Fibroblast of the aortic adventitia (primary cell): ENCODE data around the gene SNAPC5. TPM values are rescaled to one million over a fixed set of nuclear protein-coding genes. Genes with fewer than 3 reads are reported as not detected.

ENCODE experiments used
- DNase-seq: peaks from one replicate; pipeline ENCODE4 v3.0.0-alpha.2; 2010; ENCODE audit warnings: low read depth
- H3K4me3 ChIP-seq: 2 replicates; pipeline ENCODE4 v1.5.1; 2011; ENCODE audit warnings: low read depth, mild to moderate bottlenecking, control low read depth, low read length, moderate library complexity
- small RNA-seq: library from RNA; depleted of rRNA; stranded (forward); fragments of <200 nt; gene quantifications from one replicate; pipeline ENCODE3, GENCODE V24; 2012
- total RNA-seq: library from RNA; depleted of rRNA; stranded (reverse); fragments of >200 nt; gene quantifications from 2 replicates; pipeline ENCODE4 v1.2.3, GENCODE V29; 2012; ENCODE audit warnings: low replicate concordance
- TF ChIP-seq, protein P1 (sequence below): IDR thresholded peaks from 2 replicates; pipeline ENCODE4 v1.5.1; 2011; ENCODE audit warnings: mild to moderate bottlenecking, low read length, control low read depth, inconsistent platforms; ENCODE audit not compliant: insufficient read depth

The SNAPC5 gene
- total RNA-seq, 1 donor, result 23.8 TPM

DNA sequence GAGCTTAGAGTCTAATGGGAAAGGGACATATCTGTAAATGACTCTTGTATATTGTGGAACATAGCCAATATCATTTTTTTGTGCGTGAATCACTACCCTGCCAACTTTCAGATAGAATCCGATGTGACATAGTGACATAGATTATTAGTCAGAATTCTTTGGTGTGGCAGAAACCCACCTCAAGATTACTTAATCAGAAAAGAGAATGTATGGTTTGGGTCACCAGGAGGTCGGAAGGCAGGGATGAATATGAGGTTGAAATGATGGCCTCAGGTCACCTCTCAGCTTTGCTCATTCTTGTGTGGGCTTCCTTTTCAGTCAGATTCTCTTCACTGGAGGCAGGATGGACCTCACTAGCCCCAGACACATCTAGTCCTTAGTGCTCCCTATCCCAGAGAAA, 41.4 kb downstream of the SNAPC5 start:
- TF ChIP-seq, protein P1, sequence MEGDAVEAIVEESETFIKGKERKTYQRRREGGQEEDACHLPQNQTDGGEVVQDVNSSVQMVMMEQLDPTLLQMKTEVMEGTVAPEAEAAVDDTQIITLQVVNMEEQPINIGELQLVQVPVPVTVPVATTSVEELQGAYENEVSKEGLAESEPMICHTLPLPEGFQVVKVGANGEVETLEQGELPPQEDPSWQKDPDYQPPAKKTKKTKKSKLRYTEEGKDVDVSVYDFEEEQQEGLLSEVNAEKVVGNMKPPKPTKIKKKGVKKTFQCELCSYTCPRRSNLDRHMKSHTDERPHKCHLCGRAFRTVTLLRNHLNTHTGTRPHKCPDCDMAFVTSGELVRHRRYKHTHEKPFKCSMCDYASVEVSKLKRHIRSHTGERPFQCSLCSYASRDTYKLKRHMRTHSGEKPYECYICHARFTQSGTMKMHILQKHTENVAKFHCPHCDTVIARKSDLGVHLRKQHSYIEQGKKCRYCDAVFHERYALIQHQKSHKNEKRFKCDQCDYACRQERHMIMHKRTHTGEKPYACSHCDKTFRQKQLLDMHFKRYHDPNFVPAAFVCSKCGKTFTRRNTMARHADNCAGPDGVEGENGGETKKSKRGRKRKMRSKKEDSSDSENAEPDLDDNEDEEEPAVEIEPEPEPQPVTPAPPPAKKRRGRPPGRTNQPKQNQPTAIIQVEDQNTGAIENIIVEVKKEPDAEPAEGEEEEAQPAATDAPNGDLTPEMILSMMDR, result no peak
- peak; percentile 20 for DNase-seq
- no peak overlapping the region for H3K4me3 ChIP-seq

DNA sequence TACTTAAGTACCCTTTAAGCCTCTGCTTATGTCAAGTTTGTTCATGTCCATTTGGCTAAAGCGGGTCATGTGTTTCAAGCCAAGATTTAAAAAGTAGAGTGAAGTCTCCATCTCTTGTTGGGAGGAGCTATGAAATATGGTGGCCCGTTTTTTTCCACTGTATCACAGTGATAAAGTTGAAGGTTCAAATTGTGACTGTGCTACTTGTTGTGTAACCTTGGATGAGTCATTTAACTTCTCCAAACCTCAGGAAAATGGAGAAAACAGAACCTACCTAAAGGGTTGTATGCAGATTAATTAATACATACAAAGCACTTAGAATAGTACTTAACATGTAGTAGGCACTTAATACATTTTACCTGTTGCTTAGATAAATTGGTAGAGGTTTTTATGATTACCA, 43.4 kb downstream of the SNAPC5 start:
- DNase-seq, result no peak
- TF ChIP-seq, protein P1, result no peak
- H3K4me3 ChIP-seq, result no peak overlapping the region

DNA sequence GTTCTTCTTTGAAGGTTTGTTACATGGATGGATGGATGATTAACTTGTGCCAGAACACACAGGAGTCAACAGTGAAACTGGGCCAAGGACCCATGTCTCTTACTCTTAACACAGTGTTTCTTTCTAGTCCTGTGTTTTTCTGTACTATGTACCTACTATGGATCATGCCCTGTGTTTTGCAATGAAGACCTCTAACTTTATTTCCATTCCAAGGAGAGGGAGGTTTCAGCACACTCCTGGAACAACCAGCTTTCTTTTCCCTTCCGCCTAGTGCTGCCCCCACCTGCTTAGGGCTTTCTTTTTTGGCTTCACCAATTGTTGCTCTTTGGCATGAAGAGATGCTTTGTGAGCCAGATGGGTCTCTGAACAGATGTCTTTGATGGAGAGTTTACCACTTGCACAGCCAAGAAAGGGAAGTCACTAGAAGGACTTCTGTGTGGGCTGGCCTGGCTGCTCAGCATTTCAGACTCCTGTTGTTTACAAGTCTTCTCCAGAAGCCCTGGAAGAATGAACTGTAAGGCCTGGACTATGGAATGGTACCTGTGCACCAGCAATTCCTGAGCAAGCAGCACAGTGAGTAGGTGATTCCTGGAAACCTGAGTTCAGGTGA, 44.5 kb downstream of the SNAPC5 start:
- DNase-seq, result peak; percentile 22
- TF ChIP-seq, protein P1, result no peak

DNA sequence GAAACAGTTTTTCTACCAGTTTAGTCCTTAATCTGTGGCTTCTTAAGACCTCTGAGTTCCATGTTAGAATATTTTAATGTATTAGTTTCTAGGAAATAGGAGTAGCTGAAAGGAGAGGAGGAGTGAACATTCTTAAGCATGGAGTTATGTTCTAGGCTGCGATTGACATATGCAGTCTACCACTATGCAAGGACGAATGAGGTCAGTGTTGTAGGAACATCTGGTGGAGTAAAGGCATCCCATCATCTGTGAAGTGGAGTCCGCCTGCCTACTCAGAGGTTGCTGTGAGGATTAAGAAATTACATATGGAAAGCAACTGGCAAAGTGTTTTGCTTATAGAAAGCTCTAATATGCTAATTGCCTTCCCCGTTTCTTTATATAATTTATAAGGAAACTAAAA, 45.1 kb downstream of the SNAPC5 start:
- TF ChIP-seq, protein P1, result no peak
- no peak overlapping the region for H3K4me3 ChIP-seq
- DNase-seq, result no peak

More for the DNA sequence above, 44.5 kb downstream of the SNAPC5 start:
- H3K4me3 ChIP-seq, result no peak overlapping the region

Small RNAs within 50 kb of the gene (small RNA-seq; reads per million reads assigned to genes)
- gene MIR4512, result not detected
- not detected for gene RF01159
- gene SNORD16, result not detected
- gene SNORD18A, result not detected
- not detected for gene SNORD18B
- not detected for gene SNORD18C

Other genes with a start within 250 kb of the SNAPC5 start
- gene MEGF11, start 244.0 kb downstream of the SNAPC5 start, total RNA-seq, result 0.36 TPM in 1 of 2 replicates, not detected in the other
- gene DIS3L, start 204.2 kb downstream of the SNAPC5 start, total RNA-seq, result 25.6 and 41.8 TPM in 2 replicates
- 7.0 and 21.5 TPM in 2 replicates for gene TIPIN, start 141.1 kb downstream of the SNAPC5 start, total RNA-seq
- 23.4 and 52.2 TPM in 2 replicates for gene MAP2K1, start 110.8 kb downstream of the SNAPC5 start, total RNA-seq
- gene RPL4, start 7.1 kb upstream of the SNAPC5 start, total RNA-seq, result 3,473 and 4,222 TPM in 2 replicates
- 7.8 and 36.5 TPM in 2 replicates for gene ZWILCH, start 7.6 kb upstream of the SNAPC5 start, total RNA-seq
- 0.09 TPM in 1 of 2 replicates, not detected in the other for gene LCTL, start 68.2 kb upstream of the SNAPC5 start, total RNA-seq
- gene SMAD6, start 204.5 kb upstream of the SNAPC5 start, total RNA-seq, result 17.4 and 27.2 TPM in 2 replicates